ENCODE data around the gene KIN. TPM values are rescaled to one million over a fixed set of nuclear protein-coding genes. Genes with fewer than 3 reads are reported as not detected.
"Not testable (repeated sequence)": the region's sequence is repeated elsewhere in the genome, so short reads cannot be mapped to it uniquely, and the experiment has no call there.

KIN gene
- total RNA-seq, 1 donor from 2014 or later, result 12.3 TPM

- Mint-ChIP-seq H3K4me3 (no peak overlapping the region), H3K36me3 (ENCODE audit: low read depth) (peaks cover 17% of the 10 kb centered on the region), H3K27ac (peak overlapping the region; percentile 75), H3K9me3 (no peaks in the 10 kb centered on the region), H3K27me3 (ENCODE audit: insufficient read depth) (no peaks in the 10 kb centered on the region), H3K4me1 (ENCODE audit: low read depth) (peaks cover 50% of the 10 kb centered on the region)
- intact Hi-C loops (cut with micrococcal nuclease), result loop anchor here (1.0 to 10.0 kb wide), 4 partner anchors 30 to 864 kb away; partner anchors contain the start of gene TAF3
- peak; percentile 13 for DNase-seq (ENCODE audit: low spot score)
Measured at GRCh38 chr10:7788639-7789286, 970 bp upstream of the KIN start.

DNA sequence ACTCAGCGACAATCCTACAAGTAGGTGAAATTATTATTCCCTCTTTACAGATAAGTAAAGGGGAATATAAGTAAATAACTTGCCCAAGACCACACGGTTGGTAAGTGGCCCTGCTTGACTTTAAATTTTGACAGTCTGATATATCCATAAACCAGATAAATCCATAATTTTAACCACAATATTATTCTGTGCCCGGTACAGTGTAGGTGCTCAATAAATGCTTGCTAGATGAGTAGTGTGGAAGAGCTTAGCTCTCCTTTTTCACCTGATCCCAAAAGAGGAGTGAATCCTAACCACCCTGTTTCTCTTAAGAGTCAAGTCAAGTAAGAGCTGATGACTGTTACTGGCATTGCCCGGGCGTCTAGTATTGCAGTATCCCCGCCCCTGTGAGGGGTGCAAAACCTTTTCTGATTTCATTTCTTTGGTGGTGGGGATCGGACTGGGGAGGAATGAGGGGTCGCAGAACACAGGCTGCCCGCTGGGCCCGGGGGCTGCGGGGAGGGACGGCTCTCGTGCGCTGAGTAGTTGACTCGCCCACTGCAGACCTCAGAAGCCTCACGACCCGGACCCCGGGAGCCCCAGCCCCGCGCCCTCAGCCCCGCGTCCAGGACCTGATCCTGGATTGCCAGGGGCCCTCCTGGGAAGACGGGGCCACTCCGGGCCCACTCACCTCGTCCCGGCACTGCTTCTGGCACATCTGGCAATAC, 490 bp downstream of the KIN start:
- intact Hi-C loops (cut with micrococcal nuclease), result loop anchor here (5.0 to 10.0 kb wide), 2 partner anchors 270 to 863 kb away; no protein-coding TSS in a partner anchor
- Mint-ChIP-seq H3K27ac (no peak overlapping the region), H3K36me3 (ENCODE audit: low read depth) (peaks cover 17% of the 10 kb centered on the region), H3K4me3 (no peak overlapping the region), H3K27me3 (ENCODE audit: insufficient read depth) (no peaks in the 10 kb centered on the region), H3K4me1 (ENCODE audit: low read depth) (peaks cover 40% of the 10 kb centered on the region), H3K9me3 (no peaks in the 10 kb centered on the region)
- DNase-seq (ENCODE audit: low spot score), result peak; percentile 1

DNA sequence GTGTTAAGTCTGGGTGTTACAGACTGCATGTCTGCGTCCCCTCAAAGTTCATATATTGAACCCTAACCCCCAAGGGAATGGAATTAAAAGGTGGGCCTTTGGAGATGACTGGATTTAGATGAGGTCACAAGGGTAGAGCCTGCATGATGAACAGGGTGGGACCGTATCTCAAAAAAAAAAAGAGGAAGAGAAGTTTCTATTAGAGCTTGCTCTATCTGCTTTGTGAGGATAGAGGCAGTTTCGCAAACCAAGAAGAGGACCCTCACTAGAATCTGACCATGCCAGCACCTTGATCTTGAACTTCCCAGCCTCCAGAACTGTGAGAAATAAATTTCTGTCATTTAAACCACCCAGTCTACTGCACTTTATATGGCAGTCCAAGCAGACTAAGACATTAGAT, 1.4 kb downstream of the KIN start:
- H3K4me1 Mint-ChIP-seq (ENCODE audit: low read depth), result peaks cover 31% of the 10 kb centered on the region
- no peaks in the 10 kb centered on the region for H3K9me3 Mint-ChIP-seq
- no peak overlapping the region for H3K27ac Mint-ChIP-seq
- peaks cover 13% of the 10 kb centered on the region for H3K36me3 Mint-ChIP-seq (ENCODE audit: low read depth)
- no peak for DNase-seq (ENCODE audit: low spot score)
- intact Hi-C loops (cut with micrococcal nuclease), result loop anchor here (5.0 to 10.0 kb wide), 2 partner anchors 271 to 862 kb away; no protein-coding TSS in a partner anchor
- no peaks in the 10 kb centered on the region for H3K27me3 Mint-ChIP-seq (ENCODE audit: insufficient read depth)
- H3K4me3 Mint-ChIP-seq, result no peak overlapping the region

DNA sequence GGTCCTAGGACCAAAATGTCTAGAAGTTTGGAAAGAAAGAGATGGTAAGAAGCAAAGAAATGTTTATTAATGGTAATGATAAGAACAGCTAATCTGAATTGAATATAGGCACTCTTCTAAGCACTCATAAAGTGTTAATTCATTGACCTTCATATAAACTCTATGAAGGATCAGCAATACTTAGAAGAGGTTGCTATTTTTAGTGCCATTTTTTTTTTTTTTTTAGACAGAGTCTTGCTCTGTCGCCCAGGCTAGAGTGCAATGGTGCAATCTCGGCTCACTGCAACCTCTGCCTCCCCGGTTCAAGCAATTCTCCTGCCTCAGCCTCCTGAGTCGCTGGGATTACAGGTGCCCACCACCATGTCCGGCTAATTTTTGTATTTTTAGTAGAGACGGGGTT, 5.6 kb downstream of the KIN start:
- H3K9me3 Mint-ChIP-seq; H3K27me3 Mint-ChIP-seq (ENCODE audit: insufficient read depth); DNase-seq (ENCODE audit: low spot score); H3K4me3 Mint-ChIP-seq; H3K27ac Mint-ChIP-seq: not testable (repeated sequence)
- Mint-ChIP-seq H3K36me3 (ENCODE audit: low read depth) (peaks cover 32% of the 10 kb centered on the region), H3K4me1 (ENCODE audit: low read depth) (peaks cover 15% of the 10 kb centered on the region)
- intact Hi-C loops (cut with micrococcal nuclease), result loop anchor here (10.0 kb wide), 1 partner anchor 857 kb away; no protein-coding TSS in a partner anchor

DNA sequence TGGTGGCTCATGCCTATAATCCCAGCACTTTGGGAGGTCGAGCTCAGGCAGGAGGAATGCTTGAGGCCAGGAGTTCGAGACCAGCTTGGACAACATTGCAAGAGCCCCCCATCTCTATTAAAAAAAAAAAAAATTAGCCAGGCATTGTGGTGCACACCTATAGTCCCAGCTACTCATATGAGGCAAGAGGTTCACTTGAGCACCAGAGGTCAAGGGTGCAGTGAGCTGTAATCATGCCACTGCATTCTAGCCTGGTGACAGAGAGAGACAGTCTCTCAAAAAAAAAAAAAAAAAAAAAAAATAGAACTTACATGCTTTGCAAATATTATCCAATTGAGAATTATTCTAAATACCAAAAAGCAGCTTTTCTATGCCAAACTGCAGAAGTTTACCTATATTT, 11.0 kb downstream of the KIN start:
- Mint-ChIP-seq H3K27me3 (ENCODE audit: insufficient read depth) (no peaks in the 10 kb centered on the region), H3K9me3 (no peaks in the 10 kb centered on the region), H3K4me3 (no peak overlapping the region), H3K4me1 (ENCODE audit: low read depth) (peaks cover 4% of the 10 kb centered on the region), H3K27ac (no peak overlapping the region), H3K36me3 (ENCODE audit: low read depth) (peaks cover 39% of the 10 kb centered on the region)
- intact Hi-C loops (cut with micrococcal nuclease), result no loop called here
- DNase-seq (ENCODE audit: low spot score), result no peak

DNA sequence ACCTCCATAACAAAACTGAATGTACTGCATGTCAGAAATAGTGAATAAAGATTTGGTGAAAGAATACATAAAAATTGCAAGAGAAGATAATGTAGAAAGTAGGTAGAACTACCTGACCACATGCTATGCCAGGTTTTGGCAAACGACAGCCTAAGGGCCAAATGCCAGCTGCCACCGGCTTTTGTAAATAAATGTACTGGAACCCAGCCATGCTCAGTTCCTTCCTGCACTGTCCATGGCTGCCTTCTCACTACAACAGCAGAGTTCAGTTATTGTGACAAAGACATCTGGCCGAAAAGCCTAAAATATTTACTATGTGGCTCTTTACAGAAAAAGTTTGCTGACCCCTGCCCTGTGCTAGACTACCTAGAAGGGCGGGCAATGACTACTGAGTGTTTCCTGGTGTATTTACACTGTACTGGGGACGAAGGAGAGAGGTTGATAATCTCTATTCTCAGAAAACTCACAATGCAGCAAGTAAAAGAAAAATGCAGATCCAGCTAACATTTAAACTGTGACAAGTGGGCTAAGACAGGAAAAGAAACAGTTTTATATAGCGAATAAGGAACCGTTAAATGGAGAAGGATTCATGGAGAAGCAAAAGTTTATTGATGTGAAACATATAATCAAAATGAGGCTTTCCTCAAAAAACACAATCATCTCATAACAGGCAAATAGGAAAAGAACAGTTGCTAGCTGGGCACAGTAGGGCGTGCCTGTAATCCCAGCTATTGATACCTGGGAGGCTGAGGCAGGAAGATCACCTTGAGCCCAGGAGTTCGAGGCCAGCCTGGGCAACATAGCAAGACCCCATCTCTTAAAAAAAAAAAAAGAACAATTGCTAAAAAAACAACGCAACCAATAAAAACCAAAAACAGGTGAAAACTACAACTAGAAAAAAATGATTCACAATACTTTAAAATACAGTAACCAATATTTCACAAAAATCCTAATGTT, 13.7 kb downstream of the KIN start:
- intact Hi-C loops (cut with micrococcal nuclease), result no loop called here
- Mint-ChIP-seq H3K4me3 (no peak overlapping the region), H3K27ac (no peak overlapping the region), H3K36me3 (ENCODE audit: low read depth) (peaks cover 36% of the 10 kb centered on the region), H3K4me1 (ENCODE audit: low read depth) (no peaks in the 10 kb centered on the region), H3K9me3 (no peaks in the 10 kb centered on the region), H3K27me3 (ENCODE audit: insufficient read depth) (no peaks in the 10 kb centered on the region)
- DNase-seq (ENCODE audit: low spot score), result no peak

DNA sequence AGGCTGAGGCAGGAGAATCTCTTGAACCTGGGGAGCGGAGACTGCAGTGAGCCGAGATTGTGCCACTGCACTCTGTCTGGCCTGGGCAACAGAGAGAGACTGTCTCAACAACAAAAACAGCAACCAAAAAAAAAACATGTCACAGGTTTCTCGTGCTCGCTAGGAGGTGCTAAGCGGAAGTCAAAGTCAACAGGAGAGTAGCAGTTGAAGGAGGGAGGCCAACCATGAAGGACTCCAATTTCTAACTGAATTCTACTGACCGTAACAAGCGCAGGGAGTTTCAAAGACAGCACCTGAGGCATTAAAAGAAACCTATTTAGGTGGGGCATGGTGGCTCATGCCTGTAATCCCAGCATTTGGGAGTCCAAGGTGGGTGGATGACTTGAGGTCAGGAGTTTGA, 19.4 kb downstream of the KIN start:
- peaks cover 31% of the 10 kb centered on the region for H3K36me3 Mint-ChIP-seq (ENCODE audit: low read depth)
- intact Hi-C loops (cut with micrococcal nuclease), result no loop called here
- H3K27ac Mint-ChIP-seq, result no peak overlapping the region
- H3K4me3 Mint-ChIP-seq, result no peak overlapping the region
- H3K4me1 Mint-ChIP-seq (ENCODE audit: low read depth), result peaks cover 6% of the 10 kb centered on the region
- DNase-seq (ENCODE audit: low spot score), result no peak
- no peaks in the 10 kb centered on the region for H3K27me3 Mint-ChIP-seq (ENCODE audit: insufficient read depth)
- H3K9me3 Mint-ChIP-seq, result no peaks in the 10 kb centered on the region

DNA sequence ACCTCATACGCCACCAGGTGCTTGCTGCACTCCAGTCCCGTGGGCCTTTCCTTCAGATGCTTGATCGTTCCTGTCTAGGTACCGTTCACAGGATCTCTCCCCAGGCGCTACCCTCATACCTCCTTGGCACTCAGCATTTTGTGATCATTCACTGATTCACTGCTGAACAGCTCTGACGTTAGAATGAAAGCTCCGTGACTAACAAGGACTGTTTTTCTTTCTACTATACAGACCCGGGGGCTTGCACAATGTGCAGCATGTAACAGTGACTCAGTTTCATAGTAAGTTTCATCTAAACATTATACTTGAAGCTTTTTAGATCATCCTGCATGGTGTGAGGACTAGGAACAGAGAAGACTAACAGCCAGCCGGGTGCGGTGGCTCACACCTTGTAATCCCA, 20.6 kb downstream of the KIN start:
- no peak for DNase-seq (ENCODE audit: low spot score)
- Mint-ChIP-seq H3K4me3 (no peak overlapping the region), H3K4me1 (ENCODE audit: low read depth) (peaks cover 6% of the 10 kb centered on the region), H3K9me3 (no peaks in the 10 kb centered on the region), H3K27ac (no peak overlapping the region), H3K27me3 (ENCODE audit: insufficient read depth) (no peaks in the 10 kb centered on the region), H3K36me3 (ENCODE audit: low read depth) (peaks cover 32% of the 10 kb centered on the region)
- intact Hi-C loops (cut with micrococcal nuclease), result no loop called here

GRCh38 chr10:7766241-7766640, 21.6 kb downstream of the KIN start:
- Mint-ChIP-seq H3K4me3 (no peak overlapping the region), H3K27me3 (ENCODE audit: insufficient read depth) (no peaks in the 10 kb centered on the region), H3K9me3 (no peaks in the 10 kb centered on the region), H3K4me1 (ENCODE audit: low read depth) (peaks cover 6% of the 10 kb centered on the region), H3K36me3 (ENCODE audit: low read depth) (peaks cover 35% of the 10 kb centered on the region), H3K27ac (no peak overlapping the region)
- intact Hi-C loops (cut with micrococcal nuclease), result no loop called here
- no peak for DNase-seq (ENCODE audit: low spot score)

GRCh38 chr10:7763929-7764328, 23.9 kb downstream of the KIN start:
- no peaks in the 10 kb centered on the region for H3K27me3 Mint-ChIP-seq (ENCODE audit: insufficient read depth)
- no peak overlapping the region for H3K27ac Mint-ChIP-seq
- H3K36me3 Mint-ChIP-seq (ENCODE audit: low read depth), result peaks cover 31% of the 10 kb centered on the region
- peaks cover 6% of the 10 kb centered on the region for H3K4me1 Mint-ChIP-seq (ENCODE audit: low read depth)
- H3K4me3 Mint-ChIP-seq, result no peak overlapping the region
- intact Hi-C loops (cut with micrococcal nuclease), result no loop called here
- H3K9me3 Mint-ChIP-seq, result no peaks in the 10 kb centered on the region
- no peak for DNase-seq (ENCODE audit: low spot score)

GRCh38 chr10:7756360-7756992, 31.3 kb downstream of the KIN start:
- H3K27me3 Mint-ChIP-seq (ENCODE audit: insufficient read depth), result no peaks in the 10 kb centered on the region
- H3K9me3 Mint-ChIP-seq, result no peaks in the 10 kb centered on the region
- H3K27ac Mint-ChIP-seq, result no peak overlapping the region
- no peak overlapping the region for H3K4me3 Mint-ChIP-seq
- DNase-seq (ENCODE audit: low spot score), result peak; percentile 3
- H3K36me3 Mint-ChIP-seq (ENCODE audit: low read depth), result peaks cover 45% of the 10 kb centered on the region
- intact Hi-C loops (cut with micrococcal nuclease), result loop anchor here (5.0 kb wide), 1 partner anchor 1546 kb away; no protein-coding TSS in a partner anchor
- no peaks in the 10 kb centered on the region for H3K4me1 Mint-ChIP-seq (ENCODE audit: low read depth)

DNA sequence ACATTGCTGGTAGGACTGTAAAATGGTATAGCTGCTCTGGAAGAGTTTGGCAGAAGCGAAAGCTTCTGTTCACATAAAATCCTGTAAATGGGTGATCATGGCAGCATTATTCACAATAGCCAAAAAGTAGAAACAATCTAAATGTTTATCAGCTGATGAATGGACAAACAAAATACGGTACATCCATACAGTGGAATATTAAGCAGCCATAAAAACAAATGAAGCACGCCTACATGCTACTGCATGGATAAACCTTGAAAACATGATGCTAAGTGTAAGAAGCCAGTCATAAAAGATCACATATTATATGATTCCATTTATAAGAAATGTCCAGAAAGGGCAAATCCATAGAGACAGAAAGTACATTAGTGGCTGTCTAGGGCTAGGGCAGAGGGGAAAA, 32.7 kb downstream of the KIN start:
- no peak for DNase-seq (ENCODE audit: low spot score)
- H3K27ac Mint-ChIP-seq, result no peak overlapping the region
- no peak overlapping the region for H3K4me3 Mint-ChIP-seq
- no peaks in the 10 kb centered on the region for H3K9me3 Mint-ChIP-seq
- H3K36me3 Mint-ChIP-seq (ENCODE audit: low read depth), result peaks cover 43% of the 10 kb centered on the region
- H3K27me3 Mint-ChIP-seq (ENCODE audit: insufficient read depth), result no peaks in the 10 kb centered on the region
- no peaks in the 10 kb centered on the region for H3K4me1 Mint-ChIP-seq (ENCODE audit: low read depth)
- intact Hi-C loops (cut with micrococcal nuclease), result loop anchor here (2.0 to 5.0 kb wide), 2 partner anchors 230 to 1547 kb away; no protein-coding TSS in a partner anchor

Data from activated T-helper 1 cell treated with anti-CD3 and anti-CD28 coated beads, Interleukin-12 subunit alpha, Interleukin-12 subunit beta, Interleukin-2, Interleukin-4 antibody, amounts not matched to agents 30 ng/mL and 10 ng/mL and 1 ng/mL, durations not matched to agents 14 hours and 24 hours and 36 hours (primary cell).